ENCODE measurements around the gene LNX1. TPM values are rescaled to one million over a fixed set of nuclear protein-coding genes. Genes with fewer than 3 reads are reported as not detected.

LNX1 gene
- total and polyA plus RNA-seq, 2 of the 13 experiments (the other 11 are each of a cell fraction or from before 2014, with no cell fraction given) = 0.49 TPM

- H3K9ac ChIP-seq (ENCODE audit: insufficient read depth, low read depth, low read length) = no peak overlapping the region
- H4K20me1 ChIP-seq (ENCODE audit: insufficient read depth, low read length) = no peaks in the 10 kb centered on the region
- no peaks in the 10 kb centered on the region for H3K9me3 ChIP-seq (ENCODE audit: low read length)
- FAIRE-seq (no peak), ATAC-seq (no peak), DNase-seq (ENCODE audit: low spot score) (no peak)
- H3K4me3 ChIP-seq (replicated peaks in 1 of 3; ENCODE audit: insufficient read depth in 1 of 3, low read depth in 2 of 3, low read length in 3 of 3) = no peak overlapping the region
- H3K79me2 ChIP-seq (ENCODE audit: insufficient read depth, low read length) = no peaks in the 10 kb centered on the region
- no TSS peak for BruUV-seq (replicated peaks)
- H3K36me3 ChIP-seq (replicated peaks in 1 of 2; ENCODE audit: control insufficient read depth in 1 of 2, insufficient read depth in 2 of 2, low read length in 2 of 2) = no peaks in the 10 kb centered on the region
- no peaks in the 10 kb centered on the region for H3K27me3 ChIP-seq (ENCODE audit: control insufficient read depth in 1 of 2, insufficient read depth in 2 of 2, low read length in 2 of 2)
- H3K4me2 ChIP-seq (ENCODE audit: low read depth, low read length) = no peak overlapping the region
- in situ Hi-C loops (cut with HindIII; ENCODE audit: extremely low pct_ligation_motif_present, low pct_unique_long_range_greater_than_20kb) (no loop called here), intact Hi-C loops (cut with micrococcal nuclease; ENCODE audit: unreplicated experiment) (no loop called here)
- H2AFZ ChIP-seq (ENCODE audit: low read length) = no peak overlapping the region
- 0% methylated on average over 1 of the region's 1 CpG for WGBS (ENCODE audit: low lambda C conversion rate)
- no peak for TF ChIP-seq MYNN (CRISPR knock-in tag; IDR thresholded peaks at IDR 0.05; ENCODE audit: low read depth)
- TF ChIP-seq ZNF296 (CRISPR knock-in tag; conservative IDR thresholded peaks at IDR 0.05) = no peak
- peak; percentile 45; the same call in 1 of the 2 replicates for TF ChIP-seq HNF4A (CRISPR knock-in tag; IDR thresholded peaks at IDR 0.05)
- no peak for TF ChIP-seq ZNF703 (CRISPR knock-in tag; IDR thresholded peaks at IDR 0.05; ENCODE audit: borderline replicate concordance)
- TF ChIP-seq TEAD2 (CRISPR knock-in tag; IDR thresholded peaks at IDR 0.05) = no peak
- no peaks in the 10 kb centered on the region for H3K4me1 ChIP-seq (ENCODE audit: insufficient read depth, low read length)
- POLR2A ChIA-PET = no interaction called here
- H3K27ac ChIP-seq (ENCODE audit: extremely low read length, insufficient read depth, low read length) = no peak overlapping the region
- CTCF ChIA-PET (ENCODE audit: low intra/inter-chr PET ratio, low total read pairs) = no interaction called here
Observed at GRCh38 chr4:53527326-53527725, 64.0 kb downstream of the LNX1 start.

- Histone ChIP-seq H3K4me2 (ENCODE audit: low read depth, low read length) (no peak overlapping the region), H3K9me3 (ENCODE audit: low read length) (no peaks in the 10 kb centered on the region), H3K4me3 (replicated peaks in 1 of 3; ENCODE audit: insufficient read depth in 1 of 3, low read depth in 2 of 3, low read length in 3 of 3) (no peak overlapping the region), H4K20me1 (ENCODE audit: insufficient read depth, low read length) (no peaks in the 10 kb centered on the region), H3K4me1 (ENCODE audit: insufficient read depth, low read length) (no peaks in the 10 kb centered on the region), H3K27ac (ENCODE audit: extremely low read length, insufficient read depth, low read length) (no peak overlapping the region), H3K9ac (ENCODE audit: insufficient read depth, low read depth, low read length) (no peak overlapping the region), H3K36me3 (replicated peaks in 1 of 2; ENCODE audit: control insufficient read depth in 1 of 2, insufficient read depth in 2 of 2, low read length in 2 of 2) (no peaks in the 10 kb centered on the region), H2AFZ (ENCODE audit: low read length) (no peak overlapping the region), H3K79me2 (ENCODE audit: insufficient read depth, low read length) (no peaks in the 10 kb centered on the region), H3K27me3 (ENCODE audit: control insufficient read depth in 1 of 2, insufficient read depth in 2 of 2, low read length in 2 of 2) (peaks cover 0 to 3% of the 10 kb centered on the region in 2 experiments; a peak in 1 of 5 replicates)
- POLR2A ChIA-PET = no interaction called here
- in situ Hi-C loops (cut with HindIII; ENCODE audit: extremely low pct_ligation_motif_present, low pct_unique_long_range_greater_than_20kb) (no loop called here), intact Hi-C loops (cut with micrococcal nuclease; ENCODE audit: unreplicated experiment) (no loop called here)
- BruUV-seq (replicated peaks) = no TSS peak
- CTCF ChIA-PET (ENCODE audit: low intra/inter-chr PET ratio, low total read pairs) = no interaction called here
- ATAC-seq = no peak
- no peak for DNase-seq (ENCODE audit: low spot score)
- FAIRE-seq = no peak
- TF ChIP-seq NFIC (IDR thresholded peaks at IDR 0.05; ENCODE audit: low read length) = no peak
Observed at GRCh38 chr4:53522334-53522733, 69.0 kb downstream of the LNX1 start.

Measured in HepG2 (cell line).